ENCODE measurements around the gene TAB2.
"Not testable (repeated sequence)": the region's sequence is repeated elsewhere in the genome, so short reads cannot be mapped to it uniquely, and the experiment has no call there.

TAB2 gene

GRCh38 chr6:149448821-149449453 is 131.4 kb downstream of the TAB2 start:
- no peak for DNase-seq

- no peak for DNase-seq
These were observed 132.5 kb downstream of the TAB2 start for GRCh38 chr6:149449831-149450678.

DNA sequence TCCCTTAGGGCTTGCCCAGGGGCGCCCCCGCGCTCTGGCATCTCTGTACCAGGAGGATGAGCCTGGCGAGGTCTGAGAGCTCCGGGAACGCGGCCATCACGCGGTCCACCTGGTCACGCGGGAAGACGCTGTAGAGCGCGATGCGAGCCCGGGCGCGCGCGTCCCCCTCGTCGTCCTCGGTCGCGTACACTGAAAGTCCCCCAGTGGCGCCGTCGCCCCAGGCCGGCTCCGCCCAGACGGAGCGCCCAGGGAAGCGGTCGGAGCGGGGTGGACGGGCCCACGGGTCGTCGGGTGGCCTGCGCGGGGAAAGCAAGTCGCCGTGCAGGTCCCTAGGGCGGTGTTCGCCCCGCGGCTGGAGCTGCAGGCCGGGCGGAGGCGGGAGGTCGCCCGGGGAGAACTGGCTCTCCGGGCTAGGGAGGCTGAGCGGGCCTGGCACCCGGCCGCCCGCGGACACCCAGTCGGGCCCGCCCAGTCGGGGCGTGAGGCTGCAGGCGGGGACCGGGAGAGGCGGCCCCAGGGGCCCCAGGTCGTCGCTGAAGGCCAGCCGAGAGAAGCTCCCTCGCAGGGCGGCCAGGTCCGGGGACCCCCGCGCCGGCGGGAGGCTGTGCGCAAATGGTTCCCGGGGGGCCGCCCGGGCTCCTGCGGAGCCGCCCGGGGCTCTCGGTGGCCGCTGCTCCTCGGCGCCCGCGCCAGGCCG is 133.3 kb downstream of the TAB2 start:
- no peak for DNase-seq

- no peak for DNase-seq
These were observed 134.0 kb downstream of the TAB2 start for GRCh38 chr6:149451376-149452036.

DNA sequence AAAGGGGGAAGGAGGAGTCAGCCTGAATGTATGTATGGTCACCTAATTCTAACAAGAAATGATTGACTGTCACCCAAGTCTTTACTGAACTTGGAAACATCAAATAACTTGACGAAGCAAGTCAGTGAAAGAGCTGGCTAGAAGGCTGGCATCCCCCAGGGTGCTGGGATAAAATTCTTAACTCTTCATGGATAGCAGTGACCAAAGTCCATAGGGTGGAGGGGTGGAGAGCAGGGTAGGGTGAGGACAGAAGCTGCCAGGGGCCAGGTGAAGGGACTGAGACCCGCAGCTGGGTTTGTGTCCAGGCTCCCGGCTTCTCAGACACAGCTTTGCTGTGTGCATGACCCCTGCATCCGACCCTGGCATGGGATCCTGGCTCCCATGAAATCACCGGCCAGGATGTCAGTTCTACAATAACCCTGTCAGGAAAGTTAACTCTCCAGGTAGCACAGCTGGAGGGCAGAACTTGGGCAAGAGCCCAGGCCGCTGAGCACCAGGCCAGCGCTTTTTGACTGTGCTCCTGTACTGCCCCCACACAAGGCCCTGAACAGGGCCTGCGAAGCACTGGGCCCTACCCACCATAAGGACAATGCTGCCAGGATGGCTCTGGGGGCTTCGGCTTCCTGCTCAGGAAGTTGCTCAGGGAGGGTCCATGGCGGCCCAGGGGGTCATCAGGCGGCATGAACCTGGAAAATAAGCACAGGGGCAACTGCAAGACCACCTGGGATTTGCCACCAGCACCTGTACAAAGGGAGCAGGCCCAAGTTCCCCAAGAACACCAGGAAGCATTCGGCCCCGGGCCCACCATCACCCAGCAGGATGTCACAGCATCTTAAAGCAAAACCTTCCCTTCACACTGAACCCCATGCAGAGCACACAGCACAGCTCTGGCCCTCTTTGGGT is 134.8 kb downstream of the TAB2 start:
- no peak for DNase-seq

DNA sequence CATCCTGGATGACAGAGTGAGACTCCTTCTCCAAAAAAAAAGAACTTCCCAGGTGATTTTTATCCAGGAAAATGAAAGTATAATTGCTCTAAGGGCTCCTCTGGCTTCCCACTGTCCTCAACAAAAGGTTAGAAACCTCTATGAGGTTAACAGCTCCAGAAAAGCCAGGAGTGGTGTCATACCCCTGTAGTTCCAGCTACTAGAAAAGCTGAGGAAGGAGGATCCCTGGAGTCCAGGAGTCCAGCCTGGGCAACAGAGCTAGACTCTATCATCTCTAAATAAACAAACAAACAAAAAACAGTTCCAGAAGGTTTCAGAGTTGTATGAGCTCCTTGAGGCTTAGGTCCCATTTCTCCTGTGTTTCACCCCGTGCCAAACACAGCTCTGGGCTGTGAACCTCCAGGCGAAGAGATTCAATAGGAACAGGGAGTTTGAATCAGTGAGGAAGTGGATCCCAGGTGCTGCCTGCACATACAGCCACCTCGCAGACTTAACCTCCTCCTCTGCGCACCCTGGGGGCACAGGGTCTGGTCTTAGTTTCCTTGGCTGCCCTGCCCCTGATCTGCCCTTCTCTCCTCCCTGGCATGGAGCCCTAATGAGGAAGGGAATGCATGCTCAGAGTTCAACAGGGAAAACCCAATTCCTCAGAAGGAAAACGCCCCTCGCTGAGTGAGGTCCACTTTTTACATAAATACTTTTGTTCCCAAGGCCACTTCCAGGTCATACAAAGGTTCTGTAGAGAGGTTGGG is 136.3 kb downstream of the TAB2 start:
- no peak for DNase-seq

- DNase-seq, result no peak
These were observed 136.9 kb downstream of the TAB2 start for GRCh38 chr6:149454346-149454848.

GRCh38 chr6:149455031-149455732 is 137.7 kb downstream of the TAB2 start:
- DNase-seq, result no peak

DNA sequence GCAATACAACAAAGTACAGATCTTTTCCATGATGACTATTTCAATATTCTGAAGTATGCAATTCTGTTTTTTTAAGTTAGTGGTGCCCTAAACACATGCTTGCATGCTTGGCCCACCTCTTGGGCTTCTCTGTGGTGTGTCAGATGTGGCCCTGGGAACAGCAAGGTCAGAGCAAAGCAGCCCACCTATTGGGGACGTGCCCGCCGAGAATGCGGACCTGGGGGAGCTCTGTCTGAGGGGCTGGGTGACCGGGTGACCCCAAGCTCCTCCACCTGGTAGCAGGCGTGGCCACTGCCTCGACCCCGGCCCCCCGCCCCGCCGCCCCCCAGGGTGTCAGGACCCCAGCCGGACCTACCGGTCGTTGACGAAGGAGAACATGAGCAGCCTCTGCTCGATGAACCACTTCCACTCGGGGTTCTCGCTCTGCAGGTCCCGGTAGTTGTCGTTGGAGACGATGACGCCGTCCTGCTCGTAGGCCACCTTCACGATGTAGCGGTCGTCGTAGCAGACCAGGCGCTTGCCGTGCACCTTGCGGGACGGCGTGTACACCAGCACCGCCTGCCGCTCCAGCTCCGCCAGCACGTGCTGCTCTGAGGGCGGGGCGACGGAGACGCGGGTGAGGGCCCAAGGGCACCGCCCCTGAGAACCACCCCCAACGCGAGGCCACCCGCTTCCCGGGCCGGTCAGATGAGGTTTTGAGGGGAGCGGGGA is 139.0 kb downstream of the TAB2 start:
- no peak for DNase-seq

GRCh38 chr6:149457316-149457884 is 139.9 kb downstream of the TAB2 start:
- DNase-seq, result no peak

- no peak for DNase-seq
These were observed 140.7 kb downstream of the TAB2 start for GRCh38 chr6:149458196-149458595.

GRCh38 chr6:149458806-149459205 is 141.3 kb downstream of the TAB2 start:
- no peak for DNase-seq

DNA sequence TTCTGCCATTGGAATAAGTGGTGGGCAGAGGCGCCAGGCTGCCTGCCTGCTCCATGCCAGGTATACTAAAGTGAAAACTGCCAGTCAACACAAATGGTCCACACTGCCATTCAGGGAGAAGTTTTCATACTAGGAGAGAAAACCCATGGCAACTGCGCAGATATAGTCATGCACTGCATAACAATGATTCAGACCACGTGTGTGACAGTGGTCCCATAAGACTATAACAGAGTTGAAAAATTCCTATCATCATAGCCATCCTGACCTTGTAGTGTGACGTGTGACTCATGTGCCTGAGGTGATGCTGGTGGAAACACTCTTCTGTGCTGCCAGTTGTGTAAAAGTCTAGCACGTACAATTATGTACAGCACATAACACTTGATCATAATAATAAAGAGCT is 142.2 kb downstream of the TAB2 start:
- DNase-seq, result no peak

DNA sequence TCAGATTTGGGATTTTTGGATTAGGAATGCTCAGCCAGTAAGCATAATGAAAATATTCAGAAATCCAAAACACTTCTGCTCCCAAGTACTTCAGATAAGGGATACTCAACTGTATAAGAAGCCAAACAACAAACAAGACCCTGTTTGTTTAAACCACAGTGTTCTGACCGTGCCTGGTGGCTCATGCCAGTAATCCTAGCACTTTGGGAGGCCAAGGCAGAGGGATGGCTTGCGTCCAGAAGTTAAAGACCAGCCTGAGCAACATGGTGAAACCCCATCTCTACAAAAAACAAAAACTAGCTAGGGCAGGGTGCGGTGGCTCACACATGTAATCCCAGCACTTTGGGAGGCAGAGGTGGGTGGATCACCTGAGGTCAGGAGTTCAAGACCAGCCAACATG is 142.7 kb downstream of the TAB2 start:
- not testable (repeated sequence) for DNase-seq

Data from NCI-H146 (cell line).